HepG2 (cell line): Measurements from ENCODE around the gene VAV2. TPM values are rescaled to one million over a fixed set of nuclear protein-coding genes. Genes with fewer than 3 reads are reported as not detected.

Source experiments
- FOXO1 ChIP-seq: sonication (generic); formaldehyde crosslinking; IDR thresholded peaks from 2 replicates; pipeline ENCODE4 v1.4.0; 2020; ENCODE audit warnings: missing genetic modification reagents
- GATAD1 ChIP-seq: IDR thresholded peaks from 2 replicates; pipeline ENCODE4 v1.6.1; 2016; ENCODE audit warnings: missing genetic modification reagents, missing compliant biosample characterization
- HHEX ChIP-seq: IDR thresholded peaks from 2 replicates; pipeline ENCODE4 v1.6.1; 2016; ENCODE audit warnings: control low read depth
- HOXA5 ChIP-seq: sonication (generic); formaldehyde crosslinking; IDR thresholded peaks from 2 replicates; pipeline ENCODE4 v1.4.0; 2020; ENCODE audit warnings: missing genetic modification reagents
- MLLT10 ChIP-seq: sonication (generic); formaldehyde crosslinking; IDR thresholded peaks from 2 replicates; pipeline ENCODE4 v1.4.0; 2020; ENCODE audit warnings: missing genetic modification reagents
- RFX5 ChIP-seq: IDR thresholded peaks from 2 replicates; pipeline ENCODE4 v1.6.1; 2011; ENCODE audit warnings: low read depth, low read length, improper control_type of control experiment
- SALL2 ChIP-seq: sonication (generic); formaldehyde crosslinking; IDR thresholded peaks from 2 replicates; pipeline ENCODE4 v1.8.1; 2023; ENCODE audit warnings: mild to moderate bottlenecking, missing genetic modification reagents, inconsistent platforms
- SAP130 ChIP-seq: IDR thresholded peaks from 2 replicates; pipeline ENCODE4 v1.6.1; 2016; ENCODE audit warnings: low read depth
- TARDBP ChIP-seq: sonication (generic); formaldehyde crosslinking; IDR thresholded peaks from 2 replicates; pipeline ENCODE4 v1.8.0; 2022; ENCODE audit warnings: mild to moderate bottlenecking, missing genetic modification reagents
- YEATS2 ChIP-seq: sonication (generic); formaldehyde crosslinking; IDR thresholded peaks from 2 replicates; pipeline ENCODE4 v1.4.0; 2020; ENCODE audit warnings: missing genetic modification reagents, borderline replicate concordance
- ZBTB38 ChIP-seq: sonication (generic); formaldehyde crosslinking; IDR thresholded peaks from 2 replicates; pipeline ENCODE4 v1.5.1; 2020; ENCODE audit warnings: mild to moderate bottlenecking, missing genetic modification reagents
- ZNF138 ChIP-seq: sonication (generic); formaldehyde crosslinking; IDR thresholded peaks from 2 replicates; pipeline ENCODE4 v1.5.0; 2020; ENCODE audit warnings: mild to moderate bottlenecking, low read depth, missing genetic modification reagents
- ZNF296 ChIP-seq: sonication (generic); formaldehyde crosslinking; conservative IDR thresholded peaks from 2 replicates; pipeline ENCODE4 v1.5.0; 2020; ENCODE audit warnings: mild to moderate bottlenecking, missing genetic modification reagents
- ZNF550 ChIP-seq: sonication (generic); formaldehyde crosslinking; IDR thresholded peaks from 2 replicates; pipeline ENCODE4 v1.4.0; 2020; ENCODE audit warnings: mild to moderate bottlenecking, missing genetic modification reagents, borderline replicate concordance
- ZNF558 ChIP-seq: sonication (generic); formaldehyde crosslinking; IDR thresholded peaks from 2 replicates; pipeline ENCODE4 v1.9.0; 2022; ENCODE audit warnings: mild to moderate bottlenecking, missing genetic modification reagents, borderline replicate concordance
- ZNF672 ChIP-seq: sonication (generic); formaldehyde crosslinking; IDR thresholded peaks from 2 replicates; pipeline ENCODE4 v1.8.1; 2022; ENCODE audit warnings: missing genetic modification reagents
- ZNF724P ChIP-seq: sonication (generic); formaldehyde crosslinking; IDR thresholded peaks from 2 replicates; pipeline ENCODE4 v1.8.0; 2022; ENCODE audit warnings: missing genetic modification reagents, borderline replicate concordance
- ZNF761 ChIP-seq: sonication (generic); formaldehyde crosslinking; conservative IDR thresholded peaks from 2 replicates; pipeline ENCODE4 v1.4.0; 2020; ENCODE audit warnings: mild to moderate bottlenecking, missing genetic modification reagents
- ZSCAN21 ChIP-seq: sonication (generic); formaldehyde crosslinking; IDR thresholded peaks from 2 replicates; pipeline ENCODE4 v1.8.0; 2022; ENCODE audit warnings: mild to moderate bottlenecking, missing genetic modification reagents, moderate library complexity, borderline replicate concordance
- polyA plus RNA-seq, 8 experiments: library from polyadenylated mRNA; depleted of rRNA in 3 of 8; stranded (reverse) in 7 of 8; unstranded in 1 of 8; fragments of >200 nt; fragmentation: Illumina TruSeq in 4 of 8; extraction: Trizol in 4 of 8; gene quantifications; 2 replicates each; pipeline versions ENCODE4 v1.2.1 to v1.2.3, GENCODE V29; 2011 to 2016; ENCODE audit warnings: low read depth in 4 of 8, missing spikeins in 1 of 8, mixed read lengths in 1 of 8; ENCODE audit not compliant: insufficient read depth in 1 of 8
- total RNA-seq, 5 experiments: library from RNA; depleted of rRNA; stranded (reverse); fragments of >200 nt; fragmentation: Illumina TruSeq; extraction: Trizol; gene quantifications; 2 replicates each; pipeline ENCODE4 v1.2.3, GENCODE V29; 2016; ENCODE audit warnings: low read depth in 1 of 5
- TF ChIP-seq, protein P1 (sequence below), 2 experiments: fragments of 450-650 bp in 1 of 2; sonication (generic) in 1 of 2; formaldehyde crosslinking; IDR thresholded peaks; 2 replicates each; pipeline versions ENCODE4 v1.5.0 to v1.8.0; 2020 to 2022; ENCODE audit warnings: mild to moderate bottlenecking in 1 of 2, missing genetic modification reagents in 1 of 2
- TF ChIP-seq, protein P2 (sequence below): sonication (generic); formaldehyde crosslinking; IDR thresholded peaks from 2 replicates; pipeline ENCODE4 v1.4.0; 2020; ENCODE audit warnings: missing genetic modification reagents, borderline replicate concordance

Gene VAV2
- total and polyA plus RNA-seq, 2 of the 13 experiments (the other 11 are each of a cell fraction or from before 2014, with no cell fraction given) = 22.5 to 22.9 TPM

- TF ChIP-seq RFX5 (0 out of 2 replicates have a peak, but pooled peaks have one; percentile 15), SALL2 (CRISPR knock-in tag) (no peak), ZNF672 (CRISPR knock-in tag) (no peak), HHEX (CRISPR knock-in tag) (no peak), MLLT10 (CRISPR knock-in tag) (no peak), ZNF558 (CRISPR knock-in tag) (no peak), GATAD1 (CRISPR knock-in tag) (0 out of 2 replicates have a peak, but pooled peaks have one; percentile 9), TARDBP (CRISPR knock-in tag) (peak; percentile 11; the same call in 1 of the 2 replicates), ZSCAN21 (CRISPR knock-in tag) (0 out of 2 replicates have a peak, but pooled peaks have one; percentile 52), ZNF138 (CRISPR knock-in tag) (no peak), ZNF761 (CRISPR knock-in tag) (no peak), ZNF550 (CRISPR knock-in tag) (no peak), ZNF296 (CRISPR knock-in tag) (peak; percentile 68; the same call in 1 of the 2 replicates), YEATS2 (CRISPR knock-in tag) (peak; percentile 55; the same call in 1 of the 2 replicates), ZBTB38 (CRISPR knock-in tag) (no peak; the same call in 1 of the 2 replicates), ZNF724P (CRISPR knock-in tag) (no peak), HOXA5 (CRISPR knock-in tag) (no peak), SAP130 (CRISPR knock-in tag) (peak; percentile 87), FOXO1 (CRISPR knock-in tag) (peak; percentile 40; the same call in 1 of the 2 replicates)
- TF ChIP-seq, protein P1, sequence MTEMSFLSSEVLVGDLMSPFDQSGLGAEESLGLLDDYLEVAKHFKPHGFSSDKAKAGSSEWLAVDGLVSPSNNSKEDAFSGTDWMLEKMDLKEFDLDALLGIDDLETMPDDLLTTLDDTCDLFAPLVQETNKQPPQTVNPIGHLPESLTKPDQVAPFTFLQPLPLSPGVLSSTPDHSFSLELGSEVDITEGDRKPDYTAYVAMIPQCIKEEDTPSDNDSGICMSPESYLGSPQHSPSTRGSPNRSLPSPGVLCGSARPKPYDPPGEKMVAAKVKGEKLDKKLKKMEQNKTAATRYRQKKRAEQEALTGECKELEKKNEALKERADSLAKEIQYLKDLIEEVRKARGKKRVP (CRISPR knock-in tag; IDR thresholded peaks at IDR 0.05) = 0 out of 4 replicates have a peak, but pooled peaks of 1 of the 2 experiments have one; percentile 9
- TF ChIP-seq, protein P2, sequence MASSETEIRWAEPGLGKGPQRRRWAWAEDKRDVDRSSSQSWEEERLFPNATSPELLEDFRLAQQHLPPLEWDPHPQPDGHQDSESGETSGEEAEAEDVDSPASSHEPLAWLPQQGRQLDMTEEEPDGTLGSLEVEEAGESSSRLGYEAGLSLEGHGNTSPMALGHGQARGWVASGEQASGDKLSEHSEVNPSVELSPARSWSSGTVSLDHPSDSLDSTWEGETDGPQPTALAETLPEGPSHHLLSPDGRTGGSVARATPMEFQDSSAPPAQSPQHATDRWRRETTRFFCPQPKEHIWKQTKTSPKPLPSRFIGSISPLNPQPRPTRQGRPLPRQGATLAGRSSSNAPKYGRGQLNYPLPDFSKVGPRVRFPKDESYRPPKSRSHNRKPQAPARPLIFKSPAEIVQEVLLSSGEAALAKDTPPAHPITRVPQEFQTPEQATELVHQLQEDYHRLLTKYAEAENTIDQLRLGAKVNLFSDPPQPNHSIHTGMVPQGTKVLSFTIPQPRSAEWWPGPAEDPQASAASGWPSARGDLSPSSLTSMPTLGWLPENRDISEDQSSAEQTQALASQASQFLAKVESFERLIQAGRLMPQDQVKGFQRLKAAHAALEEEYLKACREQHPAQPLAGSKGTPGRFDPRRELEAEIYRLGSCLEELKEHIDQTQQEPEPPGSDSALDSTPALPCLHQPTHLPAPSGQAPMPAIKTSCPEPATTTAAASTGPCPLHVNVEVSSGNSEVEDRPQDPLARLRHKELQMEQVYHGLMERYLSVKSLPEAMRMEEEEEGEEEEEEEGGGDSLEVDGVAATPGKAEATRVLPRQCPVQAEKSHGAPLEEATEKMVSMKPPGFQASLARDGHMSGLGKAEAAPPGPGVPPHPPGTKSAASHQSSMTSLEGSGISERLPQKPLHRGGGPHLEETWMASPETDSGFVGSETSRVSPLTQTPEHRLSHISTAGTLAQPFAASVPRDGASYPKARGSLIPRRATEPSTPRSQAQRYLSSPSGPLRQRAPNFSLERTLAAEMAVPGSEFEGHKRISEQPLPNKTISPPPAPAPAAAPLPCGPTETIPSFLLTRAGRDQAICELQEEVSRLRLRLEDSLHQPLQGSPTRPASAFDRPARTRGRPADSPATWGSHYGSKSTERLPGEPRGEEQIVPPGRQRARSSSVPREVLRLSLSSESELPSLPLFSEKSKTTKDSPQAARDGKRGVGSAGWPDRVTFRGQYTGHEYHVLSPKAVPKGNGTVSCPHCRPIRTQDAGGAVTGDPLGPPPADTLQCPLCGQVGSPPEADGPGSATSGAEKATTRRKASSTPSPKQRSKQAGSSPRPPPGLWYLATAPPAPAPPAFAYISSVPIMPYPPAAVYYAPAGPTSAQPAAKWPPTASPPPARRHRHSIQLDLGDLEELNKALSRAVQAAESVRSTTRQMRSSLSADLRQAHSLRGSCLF = no peak
These were observed 103.9 kb downstream of the VAV2 start (continued) for GRCh38 chr9:133888048-133888808.
